GM18507 (cell line): ENCODE measurements around the gene C1QTNF8.
A peak's percentile ranks its signal among the peaks of the same experiment; 100 is the strongest.

Source experiments
- DNase-seq: peaks from one replicate; pipeline ENCODE4 v3.0.0; 2011; ENCODE audit warnings: low read depth; ENCODE audit not compliant: insufficient read length; ENCODE audit errors: extremely low spot score
- FAIRE-seq: peaks from 2 replicates; lab custom pipeline; 2011; peaks lifted over from hg19 to GRCh38; lab: Jason Lieb, UNC

The C1QTNF8 gene

GRCh38 chr16:1070084-1070863 lies 25.8 kb downstream of the C1QTNF8 start:
- no peak for DNase-seq
- no peak for FAIRE-seq

- FAIRE-seq: no peak
- DNase-seq: no peak
Observed at GRCh38 chr16:1069154-1069553, 26.9 kb downstream of the C1QTNF8 start.

GRCh38 chr16:1068451-1068850 lies 27.6 kb downstream of the C1QTNF8 start:
- DNase-seq (no peak), FAIRE-seq (no peak)

- DNase-seq (no peak), FAIRE-seq (no peak)
Observed at GRCh38 chr16:1067629-1068028, 28.4 kb downstream of the C1QTNF8 start.

GRCh38 chr16:1066584-1067172 lies 29.4 kb downstream of the C1QTNF8 start:
- no peak for DNase-seq
- FAIRE-seq: no peak

- FAIRE-seq: no peak
Observed at GRCh38 chr16:1065469-1066128, 30.4 kb downstream of the C1QTNF8 start.

GRCh38 chr16:1063728-1064127 lies 32.3 kb downstream of the C1QTNF8 start:
- FAIRE-seq (no peak), DNase-seq (no peak)

More at GRCh38 chr16:1065469-1066128, 30.4 kb downstream of the C1QTNF8 start:
- DNase-seq: no peak

GRCh38 chr16:1062895-1063294 lies 33.1 kb downstream of the C1QTNF8 start:
- DNase-seq (no peak), FAIRE-seq (no peak)

GRCh38 chr16:1061769-1062505 lies 34.1 kb downstream of the C1QTNF8 start:
- DNase-seq (no peak), FAIRE-seq (no peak)

- no peak for DNase-seq
- FAIRE-seq: no peak
Observed at GRCh38 chr16:1060416-1061340, 35.4 kb downstream of the C1QTNF8 start.

- FAIRE-seq: no peak
- no peak for DNase-seq
Observed at GRCh38 chr16:1059310-1059709, 36.7 kb downstream of the C1QTNF8 start.

- FAIRE-seq (no peak), DNase-seq (no peak)
Observed at GRCh38 chr16:1058216-1058615, 37.8 kb downstream of the C1QTNF8 start.

GRCh38 chr16:1057252-1057932 lies 38.7 kb downstream of the C1QTNF8 start:
- DNase-seq (peak; percentile 15), FAIRE-seq (no peak)

- no peak for FAIRE-seq
- DNase-seq: no peak
Observed at GRCh38 chr16:1056196-1056595, 39.8 kb downstream of the C1QTNF8 start.

- DNase-seq: no peak
- FAIRE-seq: no peak
Observed at GRCh38 chr16:1055557-1055924, 40.5 kb downstream of the C1QTNF8 start.

- FAIRE-seq: no peak
- peak; percentile 48 for DNase-seq
Observed at GRCh38 chr16:1054660-1055556, 41.1 kb downstream of the C1QTNF8 start.

GRCh38 chr16:1053700-1054368 lies 42.2 kb downstream of the C1QTNF8 start:
- no peak for DNase-seq
- no peak for FAIRE-seq
